ENCODE results near the gene CETN1.

CETN1 gene

DNA sequence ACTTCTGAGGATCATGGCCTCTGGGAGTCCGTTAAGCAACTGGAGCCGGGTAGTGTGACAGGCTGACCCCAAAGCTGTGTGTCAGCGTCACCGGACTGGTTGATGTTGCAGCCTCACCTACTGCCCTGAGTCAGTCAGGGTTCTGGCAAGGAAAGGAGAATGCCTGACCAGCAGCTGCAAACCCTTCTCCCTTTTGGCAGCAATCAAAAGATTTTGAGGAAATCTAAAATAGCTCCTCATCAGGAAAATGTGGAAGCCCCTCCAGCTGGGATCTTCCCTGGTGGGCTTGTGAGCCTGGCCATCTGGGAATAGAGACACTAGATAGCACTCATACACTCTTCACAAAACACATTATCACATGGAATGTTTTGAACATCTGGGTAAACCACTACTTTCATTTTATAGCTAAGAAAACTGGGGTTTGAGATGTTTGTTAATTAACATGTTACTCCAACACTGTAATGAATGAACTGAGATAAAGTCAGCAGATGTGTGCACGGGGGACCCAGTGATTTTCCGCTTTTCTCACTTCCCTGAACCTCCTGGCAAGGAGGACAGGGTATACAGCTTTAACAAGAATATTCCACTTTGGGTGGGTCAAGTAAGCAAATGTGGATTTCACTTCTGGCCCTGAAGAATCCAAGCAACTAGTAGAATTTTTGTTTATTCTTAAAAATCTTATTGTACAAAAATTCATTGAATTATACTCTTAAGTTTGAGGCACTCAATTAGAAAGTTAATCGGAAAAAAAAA is 41.3 kb downstream of the CETN1 start:
- Histone ChIP-seq H3K4me3 (ENCODE audit: insufficient read depth, low read depth, low read length) (no peak overlapping the region), H3K9me3 (ENCODE audit: control insufficient read depth, low read length) (no peaks in the 10 kb centered on the region), H3K27ac (ENCODE audit: insufficient read depth, low read depth, low read length, poor library complexity, severe bottlenecking) (no peak overlapping the region), H3K27me3 (ENCODE audit: control insufficient read depth, insufficient read depth, low read length, poor library complexity, severe bottlenecking) (no peaks in the 10 kb centered on the region), H3K4me1 (ENCODE audit: control insufficient read depth, insufficient read depth, low read length) (no peaks in the 10 kb centered on the region), H3K36me3 (ENCODE audit: control insufficient read depth, insufficient read depth, low read length) (no peaks in the 10 kb centered on the region)
- WGBS, 2 experiments, result 73 to 74% methylated on average over 6 to 7 of the region's 7 CpGs

DNA sequence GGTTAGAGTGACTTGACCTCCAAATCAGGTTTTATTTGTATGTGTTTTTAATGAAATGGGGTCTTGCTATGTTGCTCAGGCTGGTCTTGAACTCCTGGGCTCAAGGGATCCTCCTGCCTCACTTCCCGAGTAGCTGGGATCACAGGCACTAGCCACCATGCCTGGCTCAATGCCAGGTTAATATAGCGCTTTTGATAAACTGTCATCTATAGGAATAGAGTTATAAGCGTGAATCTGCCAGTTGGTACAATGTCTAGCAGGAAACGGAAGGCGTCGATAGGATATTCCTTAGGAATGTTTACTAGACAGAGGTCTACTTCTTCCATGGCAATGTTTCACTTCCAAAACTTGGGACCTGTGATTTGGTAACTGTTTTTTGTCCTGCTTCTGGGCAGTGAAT is 42.1 kb downstream of the CETN1 start:
- no peak overlapping the region for H3K27ac ChIP-seq (ENCODE audit: insufficient read depth, low read depth, low read length, poor library complexity, severe bottlenecking)
- H3K27me3 ChIP-seq (ENCODE audit: control insufficient read depth, insufficient read depth, low read length, poor library complexity, severe bottlenecking), result no peaks in the 10 kb centered on the region
- WGBS, 2 experiments, result 91 to 93% methylated on average over 6 of the region's 6 CpGs
- no peaks in the 10 kb centered on the region for H3K9me3 ChIP-seq (ENCODE audit: control insufficient read depth, low read length)
- H3K36me3 ChIP-seq (ENCODE audit: control insufficient read depth, insufficient read depth, low read length), result no peaks in the 10 kb centered on the region
- H3K4me3 ChIP-seq (ENCODE audit: insufficient read depth, low read depth, low read length), result no peak overlapping the region
- no peaks in the 10 kb centered on the region for H3K4me1 ChIP-seq (ENCODE audit: control insufficient read depth, insufficient read depth, low read length)

DNA sequence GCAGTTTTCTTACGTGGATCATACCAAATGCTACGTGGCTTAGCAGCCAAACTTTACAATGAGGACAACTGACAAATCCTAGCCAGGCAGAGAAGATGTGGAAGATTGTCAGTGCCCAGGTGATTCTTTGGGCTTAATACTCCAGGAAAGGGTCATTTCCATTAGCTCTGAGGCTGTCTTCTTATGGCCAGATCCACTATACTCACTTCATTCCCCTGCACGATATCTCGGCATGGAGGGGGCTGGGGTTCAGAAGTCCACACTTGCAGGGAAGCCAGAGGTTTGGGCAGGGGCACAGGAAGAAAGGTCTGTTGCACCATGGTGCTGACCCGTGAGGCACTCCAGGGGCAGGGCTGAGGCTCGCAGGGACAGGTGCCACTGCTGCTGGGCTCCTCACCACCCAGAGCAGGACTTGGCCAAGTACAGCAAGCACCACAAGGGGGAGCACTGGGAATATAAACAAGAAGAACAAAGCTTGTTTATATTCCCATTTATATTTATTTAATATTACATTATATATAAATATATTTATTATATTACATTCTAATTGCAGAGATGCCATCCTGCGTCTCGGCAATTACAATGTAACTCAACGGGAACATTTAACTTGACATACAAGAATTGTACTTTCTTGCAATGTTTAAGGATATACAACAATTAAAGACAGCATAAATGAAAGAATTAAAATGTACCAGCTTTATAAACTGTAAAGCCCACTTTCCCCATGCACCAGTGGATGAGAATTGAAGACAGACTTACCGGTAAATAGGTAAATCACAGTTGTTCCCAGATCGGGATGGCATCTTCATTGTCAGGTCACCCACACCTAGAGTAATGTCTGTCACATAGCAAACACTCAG is 43.8 kb downstream of the CETN1 start:
- Histone ChIP-seq H3K36me3 (ENCODE audit: control insufficient read depth, insufficient read depth, low read length) (no peaks in the 10 kb centered on the region), H3K4me3 (ENCODE audit: insufficient read depth, low read depth, low read length) (no peak overlapping the region), H3K27ac (ENCODE audit: insufficient read depth, low read depth, low read length, poor library complexity, severe bottlenecking) (no peak overlapping the region), H3K27me3 (ENCODE audit: control insufficient read depth, insufficient read depth, low read length, poor library complexity, severe bottlenecking) (no peaks in the 10 kb centered on the region), H3K4me1 (ENCODE audit: control insufficient read depth, insufficient read depth, low read length) (no peaks in the 10 kb centered on the region), H3K9me3 (ENCODE audit: control insufficient read depth, low read length) (no peaks in the 10 kb centered on the region)
- 75 to 78% methylated on average over 8 to 9 of the region's 11 CpGs for WGBS, 2 experiments

DNA sequence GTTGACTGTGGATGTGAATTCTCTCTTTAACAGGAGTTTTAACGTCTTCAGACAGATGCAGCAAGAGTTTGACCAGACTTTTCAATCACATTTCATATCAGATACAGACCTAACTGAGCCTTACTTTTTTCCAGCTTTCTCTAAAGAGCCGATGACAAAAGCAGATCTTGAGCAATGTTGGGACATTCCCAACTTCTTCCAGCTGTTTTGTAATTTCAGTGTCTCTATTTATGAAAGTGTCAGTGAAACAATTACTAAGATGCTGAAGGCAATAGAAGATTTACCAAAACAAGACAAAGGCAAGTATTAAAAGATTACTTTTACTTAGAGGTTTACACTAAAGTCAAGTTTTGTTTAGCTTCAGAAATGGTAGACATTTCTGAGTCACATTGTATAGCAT is 47.1 kb downstream of the CETN1 start:
- whole genome bisulfite sequencing, 2 experiments, result 85 to 90% methylated on average over 2 of the region's 2 CpGs
- no peak overlapping the region for H3K4me3 ChIP-seq (ENCODE audit: insufficient read depth, low read depth, low read length)
- no peak overlapping the region for H3K27ac ChIP-seq (ENCODE audit: insufficient read depth, low read depth, low read length, poor library complexity, severe bottlenecking)
- no peaks in the 10 kb centered on the region for H3K27me3 ChIP-seq (ENCODE audit: control insufficient read depth, insufficient read depth, low read length, poor library complexity, severe bottlenecking)
- no peaks in the 10 kb centered on the region for H3K9me3 ChIP-seq (ENCODE audit: control insufficient read depth, low read length)
- no peaks in the 10 kb centered on the region for H3K36me3 ChIP-seq (ENCODE audit: control insufficient read depth, insufficient read depth, low read length)
- H3K4me1 ChIP-seq (ENCODE audit: control insufficient read depth, insufficient read depth, low read length), result no peaks in the 10 kb centered on the region

DNA sequence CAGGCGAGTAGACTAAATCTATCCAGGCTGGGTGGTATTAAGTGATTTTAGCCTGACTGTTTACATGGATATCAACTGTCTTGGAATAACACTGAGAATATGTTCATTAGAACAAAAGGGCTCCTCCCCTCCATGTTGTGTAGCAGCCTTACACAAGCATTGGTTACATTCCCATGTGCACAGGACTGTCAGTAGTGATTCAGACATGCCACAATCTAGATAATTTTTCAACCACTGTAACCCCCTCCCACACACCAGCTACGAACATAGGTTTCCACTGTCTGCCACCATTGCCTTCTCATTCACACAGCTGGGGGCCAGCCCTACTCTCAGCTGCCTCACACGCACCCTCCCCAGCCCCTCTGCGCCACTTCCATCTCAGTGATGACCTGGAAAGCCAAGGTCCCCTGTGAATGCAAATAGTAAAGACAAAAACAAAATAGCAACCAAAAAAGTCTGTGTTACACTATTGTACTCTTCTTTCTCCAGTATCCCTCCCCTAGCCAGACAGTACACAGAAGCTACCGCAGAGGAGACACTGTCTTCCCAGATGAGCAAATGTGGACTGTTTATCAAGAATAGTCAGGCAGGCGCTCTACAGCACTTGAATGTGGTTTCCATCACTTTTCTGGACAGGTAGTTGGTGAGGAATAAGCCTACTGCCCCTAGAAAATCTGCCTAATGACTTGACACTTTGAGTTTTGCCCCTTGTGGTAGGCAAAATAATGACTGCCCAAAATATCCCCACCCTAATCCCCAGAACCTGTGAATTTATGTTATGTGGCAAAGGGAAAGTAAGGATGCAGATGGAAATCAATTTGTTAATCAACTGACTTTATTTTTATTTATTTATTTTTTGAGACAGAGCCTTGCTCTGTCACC is 49.3 kb downstream of the CETN1 start:
- no peaks in the 10 kb centered on the region for H3K27me3 ChIP-seq (ENCODE audit: control insufficient read depth, insufficient read depth, low read length, poor library complexity, severe bottlenecking)
- H3K9me3 ChIP-seq (ENCODE audit: control insufficient read depth, low read length), result no peaks in the 10 kb centered on the region
- no peaks in the 10 kb centered on the region for H3K36me3 ChIP-seq (ENCODE audit: control insufficient read depth, insufficient read depth, low read length)
- no peak overlapping the region for H3K27ac ChIP-seq (ENCODE audit: insufficient read depth, low read depth, low read length, poor library complexity, severe bottlenecking)
- WGBS, 2 experiments, result 83 to 87% methylated on average over 6 of the region's 6 CpGs
- H3K4me1 ChIP-seq (ENCODE audit: control insufficient read depth, insufficient read depth, low read length), result peaks cover under 1% of the 10 kb centered on the region
- no peak overlapping the region for H3K4me3 ChIP-seq (ENCODE audit: insufficient read depth, low read depth, low read length)

DNA sequence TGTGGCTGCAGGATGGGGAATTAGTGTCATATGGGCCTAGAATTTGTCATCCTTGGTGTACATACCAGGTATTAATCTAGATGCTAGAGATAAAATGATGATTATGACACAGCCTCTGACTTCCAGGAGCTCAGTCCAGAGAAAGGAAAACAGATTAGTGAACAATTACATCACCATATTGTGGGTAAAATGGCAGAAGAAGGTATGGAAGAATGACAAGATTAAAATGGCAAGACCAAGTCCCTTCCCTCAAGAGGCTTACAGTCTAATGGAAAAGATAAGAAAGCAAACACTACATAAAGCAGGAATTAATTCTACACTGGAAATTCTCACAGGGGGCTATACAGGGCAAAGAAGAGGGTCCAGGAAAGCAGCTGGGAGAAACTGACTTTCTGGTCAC is 51.4 kb downstream of the CETN1 start:
- no peak overlapping the region for H3K4me3 ChIP-seq (ENCODE audit: insufficient read depth, low read depth, low read length)
- no peaks in the 10 kb centered on the region for H3K36me3 ChIP-seq (ENCODE audit: control insufficient read depth, insufficient read depth, low read length)
- H3K27ac ChIP-seq (ENCODE audit: insufficient read depth, low read depth, low read length, poor library complexity, severe bottlenecking), result no peak overlapping the region
- no peaks in the 10 kb centered on the region for H3K27me3 ChIP-seq (ENCODE audit: control insufficient read depth, insufficient read depth, low read length, poor library complexity, severe bottlenecking)
- H3K9me3 ChIP-seq (ENCODE audit: control insufficient read depth, low read length), result no peaks in the 10 kb centered on the region
- peaks cover 9% of the 10 kb centered on the region for H3K4me1 ChIP-seq (ENCODE audit: control insufficient read depth, insufficient read depth, low read length)
